ENCODE data around the gene ANTKMT. TPM values are rescaled to one million over a fixed set of nuclear protein-coding genes. Genes with fewer than 3 reads are reported as not detected.
"Not testable (repeated sequence)": the region's sequence is repeated elsewhere in the genome, so short reads cannot be mapped to it uniquely, and the experiment has no call there.

Gene ANTKMT
- total RNA-seq, 1 donor from 2014 or later: 35.0 TPM

GRCh38 chr16:740764-741505, 20.0 kb downstream of the ANTKMT start, which contains the start of gene CIAO3:
CIAO3 (minus strand) TSS chr16:740997; CDS start chr16:740985, 12 bp downstream.
- FAIRE-seq: no peak
- H3K27me3 ChIP-seq (ENCODE audit: control insufficient read depth, insufficient read depth, low read length): no peaks in the 10 kb centered on the region

GRCh38 chr16:741986-742629, 21.2 kb downstream of the ANTKMT start:
- H3K27me3 ChIP-seq (ENCODE audit: control insufficient read depth, insufficient read depth, low read length): no peaks in the 10 kb centered on the region
- H3K4me3 ChIP-seq (ENCODE audit: low read depth, low read length): no peak overlapping the region
- TF ChIP-seq CTCF (IDR thresholded peaks at IDR 0.05; ENCODE audit: insufficient read depth, low read length, severe bottlenecking): no peak
- FAIRE-seq: no peak
- H3K36me3 ChIP-seq (ENCODE audit: control insufficient read depth, insufficient read depth, low read length): no peaks in the 10 kb centered on the region
- no peak for DNase-seq (ENCODE audit: low read depth)

More at GRCh38 chr16:740764-741505, 20.0 kb downstream of the ANTKMT start, which contains the start of gene CIAO3:
- TF ChIP-seq CTCF (IDR thresholded peaks at IDR 0.05; ENCODE audit: insufficient read depth, low read length, severe bottlenecking): peak; percentile 88
- DNase-seq (ENCODE audit: low read depth): peak; percentile 73
- H3K36me3 ChIP-seq (ENCODE audit: control insufficient read depth, insufficient read depth, low read length): peaks cover 6% of the 10 kb centered on the region
- peak within 1 kb of the TSS; percentile 95 for H3K4me3 ChIP-seq (ENCODE audit: low read depth, low read length)

- H3K4me3 ChIP-seq (ENCODE audit: low read depth, low read length); H3K27me3 ChIP-seq (ENCODE audit: control insufficient read depth, insufficient read depth, low read length); FAIRE-seq; H3K36me3 ChIP-seq (ENCODE audit: control insufficient read depth, insufficient read depth, low read length); DNase-seq (ENCODE audit: low read depth): not testable (repeated sequence)
These were observed 21.9 kb downstream of the ANTKMT start for GRCh38 chr16:742894-743293.

GRCh38 chr16:743794-744500, 23.0 kb downstream of the ANTKMT start:
- Histone ChIP-seq H3K36me3 (ENCODE audit: control insufficient read depth, insufficient read depth, low read length) (no peaks in the 10 kb centered on the region), H3K4me3 (ENCODE audit: low read depth, low read length) (no peak overlapping the region), H3K27me3 (ENCODE audit: control insufficient read depth, insufficient read depth, low read length) (no peaks in the 10 kb centered on the region)
- peak; percentile 6 for TF ChIP-seq CTCF (IDR thresholded peaks at IDR 0.05; ENCODE audit: insufficient read depth, low read length, severe bottlenecking)
- DNase-seq (ENCODE audit: low read depth): no peak
- no peak for FAIRE-seq

GRCh38 chr16:745739-746138, 24.8 kb downstream of the ANTKMT start:
- no peak overlapping the region for H3K4me3 ChIP-seq (ENCODE audit: low read depth, low read length)
- DNase-seq (ENCODE audit: low read depth): no peak
- peak; percentile 76 for TF ChIP-seq CTCF (IDR thresholded peaks at IDR 0.05; ENCODE audit: insufficient read depth, low read length, severe bottlenecking)
- no peaks in the 10 kb centered on the region for H3K27me3 ChIP-seq (ENCODE audit: control insufficient read depth, insufficient read depth, low read length)
- H3K36me3 ChIP-seq (ENCODE audit: control insufficient read depth, insufficient read depth, low read length): no peaks in the 10 kb centered on the region
- no peak for FAIRE-seq

GRCh38 chr16:746637-747036, 25.7 kb downstream of the ANTKMT start:
- H3K4me3 ChIP-seq (ENCODE audit: low read depth, low read length): no peak overlapping the region
- H3K36me3 ChIP-seq (ENCODE audit: control insufficient read depth, insufficient read depth, low read length): no peaks in the 10 kb centered on the region
- H3K27me3 ChIP-seq (ENCODE audit: control insufficient read depth, insufficient read depth, low read length): peaks cover 1% of the 10 kb centered on the region
- DNase-seq (ENCODE audit: low read depth) (no peak), FAIRE-seq (no peak)
- no peak for TF ChIP-seq CTCF (IDR thresholded peaks at IDR 0.05; ENCODE audit: insufficient read depth, low read length, severe bottlenecking)
